OCI-LY7 (cell line): Measurements from ENCODE around the gene TPCN2.

Source experiments
- EZH2phosphoT487 ChIP-seq: fragments of 200-600 bp; sonication (generic); IDR thresholded peaks from 2 replicates; pipeline ENCODE4 v1.6.1; 2018; ENCODE audit warnings: low read depth, borderline replicate concordance, mild to moderate bottlenecking, mixed run types, antibody characterized with exemption, low read length, moderate library complexity, mixed read lengths
- TF ChIP-seq, protein P1 (sequence below): fragments of 200-600 bp; sonication (generic); conservative IDR thresholded peaks from 2 replicates; pipeline ENCODE4 v1.5.1; 2014; ENCODE audit warnings: mild to moderate bottlenecking, antibody characterized with exemption, low read length, moderate library complexity, mixed read lengths

DNA sequence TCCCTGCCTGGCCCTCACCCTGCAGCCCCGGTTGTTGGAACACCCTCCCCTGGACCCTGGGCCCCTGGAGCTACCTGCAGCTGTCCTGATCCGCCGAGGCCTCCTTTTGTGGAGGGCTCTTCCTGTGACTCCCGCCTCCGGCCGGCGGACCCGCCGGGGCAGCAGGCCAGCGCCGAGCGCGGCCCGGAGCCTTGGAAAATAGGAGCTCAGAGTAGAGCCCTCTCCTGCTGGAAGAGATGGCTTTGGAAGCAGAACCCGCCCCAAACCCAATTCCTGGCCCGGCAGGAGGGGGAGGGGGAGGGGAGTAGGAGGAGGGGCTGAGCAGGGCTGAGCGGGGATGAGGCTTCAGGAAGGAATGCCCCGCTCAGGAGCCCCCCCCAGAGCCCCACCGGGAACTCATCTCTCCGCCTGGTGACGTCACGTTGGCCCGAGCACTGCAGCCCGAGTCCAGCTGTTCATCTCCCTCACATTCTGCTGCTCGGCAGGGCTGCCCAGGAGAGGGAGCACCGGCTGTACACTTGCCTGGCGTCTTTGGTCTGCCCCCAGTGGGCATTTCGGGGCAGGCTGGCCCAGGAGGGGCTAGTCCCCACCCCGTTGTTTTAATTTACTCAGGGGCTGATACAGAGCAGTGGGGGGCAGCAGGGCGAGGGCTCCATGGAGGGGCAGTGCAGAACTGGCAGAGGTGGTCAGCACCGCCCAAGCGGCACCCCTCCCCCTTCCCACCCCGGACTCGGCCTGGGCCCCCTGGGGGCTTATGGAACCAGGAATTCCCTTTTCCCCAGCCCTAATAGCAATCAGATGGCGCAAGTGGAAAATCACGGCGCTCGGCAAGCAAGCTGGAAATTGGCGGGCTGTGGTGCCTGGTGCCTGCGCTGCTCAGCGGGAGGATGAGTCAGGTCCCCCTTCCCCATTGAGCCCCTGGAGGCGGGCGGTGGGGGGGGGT lies 35.5 kb upstream of the TPCN2 start, which contains the start of gene MRGPRF:
- TF ChIP-seq, protein P1, sequence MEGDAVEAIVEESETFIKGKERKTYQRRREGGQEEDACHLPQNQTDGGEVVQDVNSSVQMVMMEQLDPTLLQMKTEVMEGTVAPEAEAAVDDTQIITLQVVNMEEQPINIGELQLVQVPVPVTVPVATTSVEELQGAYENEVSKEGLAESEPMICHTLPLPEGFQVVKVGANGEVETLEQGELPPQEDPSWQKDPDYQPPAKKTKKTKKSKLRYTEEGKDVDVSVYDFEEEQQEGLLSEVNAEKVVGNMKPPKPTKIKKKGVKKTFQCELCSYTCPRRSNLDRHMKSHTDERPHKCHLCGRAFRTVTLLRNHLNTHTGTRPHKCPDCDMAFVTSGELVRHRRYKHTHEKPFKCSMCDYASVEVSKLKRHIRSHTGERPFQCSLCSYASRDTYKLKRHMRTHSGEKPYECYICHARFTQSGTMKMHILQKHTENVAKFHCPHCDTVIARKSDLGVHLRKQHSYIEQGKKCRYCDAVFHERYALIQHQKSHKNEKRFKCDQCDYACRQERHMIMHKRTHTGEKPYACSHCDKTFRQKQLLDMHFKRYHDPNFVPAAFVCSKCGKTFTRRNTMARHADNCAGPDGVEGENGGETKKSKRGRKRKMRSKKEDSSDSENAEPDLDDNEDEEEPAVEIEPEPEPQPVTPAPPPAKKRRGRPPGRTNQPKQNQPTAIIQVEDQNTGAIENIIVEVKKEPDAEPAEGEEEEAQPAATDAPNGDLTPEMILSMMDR, result no peak
- TF ChIP-seq EZH2phosphoT487, result no peak
